Dendritic cell treated with granulocyte-macrophage colony-stimulating factor and Interleukin-4, amounts not matched to agents 40 ng/mL and 50 ng/mL, for 4 days (primary cell): ENCODE measurements around the gene KIN.
"Not testable (repeated sequence)": the region's sequence is repeated elsewhere in the genome, so short reads cannot be mapped to it uniquely, and the experiment has no call there.

Experiments
- H3K27ac Mint-ChIP-seq: one replicate; pipeline ENCODE4 v1.8.0; 2022; ENCODE audit warnings: mild to moderate bottlenecking, mixed read lengths
- H3K27me3 Mint-ChIP-seq: one replicate; pipeline ENCODE4 v1.8.0; 2022; ENCODE audit warnings: mild to moderate bottlenecking, mixed read lengths
- H3K36me3 Mint-ChIP-seq: one replicate; pipeline ENCODE4 v1.8.0; 2022; ENCODE audit warnings: low read depth, mixed read lengths
- H3K4me1 Mint-ChIP-seq: one replicate; pipeline ENCODE4 v1.8.0; 2022; ENCODE audit warnings: low read depth, mixed read lengths
- H3K4me3 Mint-ChIP-seq: one replicate; pipeline ENCODE4 v1.8.0; 2022; ENCODE audit warnings: mild to moderate bottlenecking, moderate library complexity, mixed read lengths
- H3K9me3 Mint-ChIP-seq: one replicate; pipeline ENCODE4 v1.8.0; 2022; ENCODE audit warnings: mixed read lengths
- intact Hi-C: fragments of 100-400 bp; cut with micrococcal nuclease; formaldehyde crosslinking; loops from one replicate; pipeline ENCODE4 v1.15.0; 2022

KIN gene

GRCh38 chr10:7734821-7735220 lies 53.0 kb downstream of the KIN start:
- Mint-ChIP-seq H3K36me3 (no peaks in the 10 kb centered on the region), H3K27me3 (peaks cover 2% of the 10 kb centered on the region), H3K4me3 (no peak overlapping the region), H3K27ac (no peak overlapping the region), H3K4me1 (no peaks in the 10 kb centered on the region), H3K9me3 (no peaks in the 10 kb centered on the region)
- intact Hi-C loops, result no loop called here

- Mint-ChIP-seq H3K9me3 (no peaks in the 10 kb centered on the region), H3K27me3 (peaks cover 7% of the 10 kb centered on the region), H3K27ac (no peak overlapping the region), H3K36me3 (no peaks in the 10 kb centered on the region), H3K4me1 (no peaks in the 10 kb centered on the region), H3K4me3 (no peak overlapping the region)
- intact Hi-C loops, result no loop called here
Measured at GRCh38 chr10:7722927-7723529, 64.8 kb downstream of the KIN start.

- intact Hi-C loops, result no loop called here
- Mint-ChIP-seq H3K9me3 (no peaks in the 10 kb centered on the region), H3K27ac (no peak overlapping the region), H3K27me3 (peaks cover 12% of the 10 kb centered on the region), H3K36me3 (no peaks in the 10 kb centered on the region), H3K4me3 (no peak overlapping the region), H3K4me1 (no peaks in the 10 kb centered on the region)
Measured at GRCh38 chr10:7720478-7720877, 67.3 kb downstream of the KIN start.

- Mint-ChIP-seq H3K4me1 (no peaks in the 10 kb centered on the region), H3K4me3 (no peak overlapping the region), H3K27me3 (peaks cover 12% of the 10 kb centered on the region), H3K36me3 (no peaks in the 10 kb centered on the region), H3K27ac (no peak overlapping the region), H3K9me3 (no peaks in the 10 kb centered on the region)
- intact Hi-C loops, result no loop called here
Measured at GRCh38 chr10:7718685-7719084, 69.1 kb downstream of the KIN start.

GRCh38 chr10:7717767-7718166 lies 70.0 kb downstream of the KIN start:
- H3K9me3 Mint-ChIP-seq, result no peaks in the 10 kb centered on the region
- peaks cover 9% of the 10 kb centered on the region for H3K27me3 Mint-ChIP-seq
- H3K36me3 Mint-ChIP-seq, result no peaks in the 10 kb centered on the region
- H3K4me3 Mint-ChIP-seq, result no peak overlapping the region
- no peaks in the 10 kb centered on the region for H3K4me1 Mint-ChIP-seq
- intact Hi-C loops, result no loop called here
- H3K27ac Mint-ChIP-seq, result no peak overlapping the region

- H3K9me3 Mint-ChIP-seq, result no peaks in the 10 kb centered on the region
- peaks cover 9% of the 10 kb centered on the region for H3K27me3 Mint-ChIP-seq
Measured at GRCh38 chr10:7715515-7715914, 72.3 kb downstream of the KIN start.

GRCh38 chr10:7711075-7711474 lies 76.7 kb downstream of the KIN start:
- peaks cover 10% of the 10 kb centered on the region for H3K27me3 Mint-ChIP-seq
- H3K36me3 Mint-ChIP-seq, H3K27ac Mint-ChIP-seq, H3K9me3 Mint-ChIP-seq, intact Hi-C loops, H3K4me1 Mint-ChIP-seq, H3K4me3 Mint-ChIP-seq: not testable (repeated sequence)

More at GRCh38 chr10:7715515-7715914, 72.3 kb downstream of the KIN start:
- Mint-ChIP-seq H3K27ac (no peak overlapping the region), H3K4me1 (no peaks in the 10 kb centered on the region), H3K4me3 (no peak overlapping the region), H3K36me3 (no peaks in the 10 kb centered on the region)
- intact Hi-C loops, result no loop called here

GRCh38 chr10:7710446-7710845 lies 77.3 kb downstream of the KIN start:
- Mint-ChIP-seq H3K4me1 (no peaks in the 10 kb centered on the region), H3K27me3 (peaks cover 14% of the 10 kb centered on the region), H3K9me3 (no peaks in the 10 kb centered on the region), H3K27ac (no peak overlapping the region), H3K4me3 (no peak overlapping the region), H3K36me3 (no peaks in the 10 kb centered on the region)
- intact Hi-C loops, result no loop called here

GRCh38 chr10:7708832-7709231 lies 79.0 kb downstream of the KIN start:
- H3K4me3 Mint-ChIP-seq, result no peak overlapping the region
- no peaks in the 10 kb centered on the region for H3K36me3 Mint-ChIP-seq
- intact Hi-C loops, result no loop called here
- H3K9me3 Mint-ChIP-seq, result no peaks in the 10 kb centered on the region
- H3K4me1 Mint-ChIP-seq, result no peaks in the 10 kb centered on the region
- H3K27me3 Mint-ChIP-seq, result peaks cover 17% of the 10 kb centered on the region
- no peak overlapping the region for H3K27ac Mint-ChIP-seq

- intact Hi-C loops, result no loop called here
- H3K4me1 Mint-ChIP-seq, result no peaks in the 10 kb centered on the region
- peaks cover 21% of the 10 kb centered on the region for H3K27me3 Mint-ChIP-seq
- no peak overlapping the region for H3K4me3 Mint-ChIP-seq
- H3K36me3 Mint-ChIP-seq, result no peaks in the 10 kb centered on the region
- no peaks in the 10 kb centered on the region for H3K9me3 Mint-ChIP-seq
- no peak overlapping the region for H3K27ac Mint-ChIP-seq
Measured at GRCh38 chr10:7707858-7708622, 79.8 kb downstream of the KIN start.

- Mint-ChIP-seq H3K27ac (no peak overlapping the region), H3K36me3 (no peaks in the 10 kb centered on the region), H3K4me1 (no peaks in the 10 kb centered on the region), H3K4me3 (no peak overlapping the region), H3K27me3 (peaks cover 24% of the 10 kb centered on the region), H3K9me3 (no peaks in the 10 kb centered on the region)
- intact Hi-C loops, result no loop called here
Measured at GRCh38 chr10:7707102-7707501, 80.7 kb downstream of the KIN start.

- no peak overlapping the region for H3K27ac Mint-ChIP-seq
- intact Hi-C loops, result no loop called here
- H3K9me3 Mint-ChIP-seq, result no peaks in the 10 kb centered on the region
- peaks cover 24% of the 10 kb centered on the region for H3K27me3 Mint-ChIP-seq
- H3K4me1 Mint-ChIP-seq, result no peaks in the 10 kb centered on the region
- no peaks in the 10 kb centered on the region for H3K36me3 Mint-ChIP-seq
- H3K4me3 Mint-ChIP-seq, result no peak overlapping the region
Measured at GRCh38 chr10:7706534-7707073, 81.2 kb downstream of the KIN start.

- intact Hi-C loops, result no loop called here
- Mint-ChIP-seq H3K4me1 (no peaks in the 10 kb centered on the region), H3K27me3 (peaks cover 24% of the 10 kb centered on the region), H3K36me3 (no peaks in the 10 kb centered on the region), H3K27ac (no peak overlapping the region), H3K9me3 (no peaks in the 10 kb centered on the region), H3K4me3 (no peak overlapping the region)
Measured at GRCh38 chr10:7705341-7705740, 82.5 kb downstream of the KIN start.

- H3K4me3 Mint-ChIP-seq, result no peak overlapping the region
- no peaks in the 10 kb centered on the region for H3K4me1 Mint-ChIP-seq
- no peak overlapping the region for H3K27ac Mint-ChIP-seq
- H3K27me3 Mint-ChIP-seq, result peaks cover 29% of the 10 kb centered on the region
- intact Hi-C loops, result no loop called here
- no peaks in the 10 kb centered on the region for H3K36me3 Mint-ChIP-seq
- no peaks in the 10 kb centered on the region for H3K9me3 Mint-ChIP-seq
Measured at GRCh38 chr10:7704071-7705016, 83.4 kb downstream of the KIN start.
